ENCODE measurements around the gene PTPRR. TPM values are rescaled to one million over a fixed set of nuclear protein-coding genes. Genes with fewer than 3 reads are reported as not detected.

Gene PTPRR
- polyA plus RNA-seq, 2 of the 4 experiments (the other 2 are of a cell fraction) = 0.13 to 0.15 TPM

GRCh38 chr12:70635755-70636154, 284.8 kb downstream of the PTPRR start:
- CTCF ChIA-PET = no interaction called here
- Histone ChIP-seq H3K4me2 (no peak overlapping the region), H3K4me3 (no peak overlapping the region), H3K4me1 (no peaks in the 10 kb centered on the region; the same call in 2 of the 3 replicates), H3K9me3 (no peaks in the 10 kb centered on the region; the same call in 2 of the 3 replicates), H3K27ac (no peak overlapping the region)
- 72% methylated on average over 7 of the region's 7 CpGs for WGBS (ENCODE audit: missing lambda C conversion rate)
- ATAC-seq (no peak), FAIRE-seq (no peak), DNase-seq (ENCODE audit: low read depth in 1 of 2, low spot score in 1 of 2) (no peak)
- POLR2A ChIA-PET = no interaction called here
- TF ChIP-seq EHMT2 (IDR thresholded peaks at IDR 0.05; ENCODE audit: low read depth) (no peak), CHD4 (IDR thresholded peaks at IDR 0.05; ENCODE audit: borderline replicate concordance) (no peak), JUNB (IDR thresholded peaks at IDR 0.05) (no peak), KDM1A (IDR thresholded peaks at IDR 0.05; ENCODE audit: low read depth) (no peak), HEYL (CRISPR knock-in tag; IDR thresholded peaks at IDR 0.05) (no peak), HDAC2 (IDR thresholded peaks at IDR 0.05) (no peak), POLR2A (IDR thresholded peaks at IDR 0.05; ENCODE audit: low read length) (no peak), FOSB (CRISPR knock-in tag; IDR thresholded peaks at IDR 0.05) (no peak), SREBF2 (IDR thresholded peaks at IDR 0.05) (no peak), SMC3 (IDR thresholded peaks at IDR 0.05) (no peak)
- TF ChIP-seq, protein P1, sequence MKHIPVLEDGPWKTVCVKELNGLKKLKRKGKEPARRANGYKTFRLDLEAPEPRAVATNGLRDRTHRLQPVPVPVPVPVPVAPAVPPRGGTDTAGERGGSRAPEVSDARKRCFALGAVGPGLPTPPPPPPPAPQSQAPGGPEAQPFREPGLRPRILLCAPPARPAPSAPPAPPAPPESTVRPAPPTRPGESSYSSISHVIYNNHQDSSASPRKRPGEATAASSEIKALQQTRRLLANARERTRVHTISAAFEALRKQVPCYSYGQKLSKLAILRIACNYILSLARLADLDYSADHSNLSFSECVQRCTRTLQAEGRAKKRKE (CRISPR knock-in tag; IDR thresholded peaks at IDR 0.05; ENCODE audit: low read depth) = no peak
- TF ChIP-seq, protein P2, sequence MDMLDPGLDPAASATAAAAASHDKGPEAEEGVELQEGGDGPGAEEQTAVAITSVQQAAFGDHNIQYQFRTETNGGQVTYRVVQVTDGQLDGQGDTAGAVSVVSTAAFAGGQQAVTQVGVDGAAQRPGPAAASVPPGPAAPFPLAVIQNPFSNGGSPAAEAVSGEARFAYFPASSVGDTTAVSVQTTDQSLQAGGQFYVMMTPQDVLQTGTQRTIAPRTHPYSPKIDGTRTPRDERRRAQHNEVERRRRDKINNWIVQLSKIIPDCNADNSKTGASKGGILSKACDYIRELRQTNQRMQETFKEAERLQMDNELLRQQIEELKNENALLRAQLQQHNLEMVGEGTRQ (IDR thresholded peaks at IDR 0.05) = no peak

DNA sequence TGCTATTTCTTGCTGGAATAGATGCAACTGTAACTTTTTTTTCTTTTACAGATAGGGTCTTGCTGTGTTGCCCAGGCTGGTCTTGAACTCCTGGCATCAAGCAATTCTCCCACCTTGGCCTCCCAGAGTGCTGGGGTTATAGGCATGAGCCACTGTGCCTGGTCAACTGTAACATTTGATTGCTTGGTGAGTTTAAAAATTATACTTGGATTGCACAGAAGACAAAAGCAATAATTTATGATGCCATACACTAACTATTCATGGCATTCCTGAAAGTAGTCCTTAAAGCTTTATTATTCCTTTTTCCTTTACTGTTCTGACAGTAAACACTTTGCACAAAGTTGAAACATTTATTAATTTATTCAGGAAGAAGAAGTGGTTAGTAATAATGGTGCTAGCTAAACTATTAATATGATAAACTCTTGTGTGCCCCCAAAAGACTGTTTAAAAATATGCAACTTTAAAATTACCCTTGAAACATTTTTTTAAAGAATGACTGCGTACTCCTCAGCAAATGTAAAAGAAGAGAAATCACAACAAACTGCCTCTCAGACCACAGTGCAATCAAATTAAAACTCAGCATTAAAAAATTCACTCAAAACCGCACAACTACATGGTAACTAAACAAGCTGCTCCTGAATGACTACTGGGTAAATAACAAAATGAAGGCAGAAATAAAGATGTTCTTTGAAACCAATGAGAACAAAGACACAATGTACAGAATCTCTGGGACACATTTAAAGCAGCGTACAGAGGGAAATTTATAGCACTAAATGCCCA, 291.6 kb downstream of the PTPRR start:
- H3K4me1 ChIP-seq = no peaks in the 10 kb centered on the region
- no peak for TF ChIP-seq HEYL (CRISPR knock-in tag; IDR thresholded peaks at IDR 0.05)
- no peak for TF ChIP-seq EHF (CRISPR knock-in tag; IDR thresholded peaks at IDR 0.05)
- no peak for TF ChIP-seq JUN (IDR thresholded peaks at IDR 0.05)
- no peak for TF ChIP-seq FOSB (CRISPR knock-in tag; IDR thresholded peaks at IDR 0.05)
- TF ChIP-seq, protein P3, sequence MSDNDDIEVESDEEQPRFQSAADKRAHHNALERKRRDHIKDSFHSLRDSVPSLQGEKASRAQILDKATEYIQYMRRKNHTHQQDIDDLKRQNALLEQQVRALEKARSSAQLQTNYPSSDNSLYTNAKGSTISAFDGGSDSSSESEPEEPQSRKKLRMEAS (IDR thresholded peaks at IDR 0.05) = no peak
- no peak for TF ChIP-seq ZNF302 (CRISPR knock-in tag; IDR thresholded peaks at IDR 0.05)
- TF ChIP-seq, protein P4, sequence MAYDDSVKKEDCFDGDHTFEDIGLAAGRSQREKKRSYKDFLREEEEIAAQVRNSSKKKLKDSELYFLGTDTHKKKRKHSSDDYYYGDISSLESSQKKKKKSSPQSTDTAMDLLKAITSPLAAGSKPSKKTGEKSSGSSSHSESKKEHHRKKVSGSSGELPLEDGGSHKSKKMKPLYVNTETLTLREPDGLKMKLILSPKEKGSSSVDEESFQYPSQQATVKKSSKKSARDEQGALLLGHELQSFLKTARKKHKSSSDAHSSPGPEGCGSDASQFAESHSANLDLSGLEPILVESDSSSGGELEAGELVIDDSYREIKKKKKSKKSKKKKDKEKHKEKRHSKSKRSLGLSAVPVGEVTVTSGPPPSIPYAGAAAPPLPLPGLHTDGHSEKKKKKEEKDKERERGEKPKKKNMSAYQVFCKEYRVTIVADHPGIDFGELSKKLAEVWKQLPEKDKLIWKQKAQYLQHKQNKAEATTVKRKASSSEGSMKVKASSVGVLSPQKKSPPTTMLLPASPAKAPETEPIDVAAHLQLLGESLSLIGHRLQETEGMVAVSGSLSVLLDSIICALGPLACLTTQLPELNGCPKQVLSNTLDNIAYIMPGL (CRISPR knock-in tag; IDR thresholded peaks at IDR 0.05; ENCODE audit: borderline replicate concordance) = no peak
- no peak for TF ChIP-seq NPAS2 (CRISPR knock-in tag; IDR thresholded peaks at IDR 0.05; ENCODE audit: borderline replicate concordance)
- TF ChIP-seq MAZ (IDR thresholded peaks at IDR 0.05; ENCODE audit: borderline replicate concordance, low read depth, low read length) = no peak
- no peak for TF ChIP-seq RAD21 (conservative IDR thresholded peaks at IDR 0.05 in 1 of 2, IDR thresholded peaks at IDR 0.05 in 1 of 2)
- no peak for TF ChIP-seq BCL3 (IDR thresholded peaks at IDR 0.05)
- TF ChIP-seq CHD2 (IDR thresholded peaks at IDR 0.05; ENCODE audit: low read length, partially characterized antibody) = no peak
- no peak for TF ChIP-seq JUNB (IDR thresholded peaks at IDR 0.05)
- TF ChIP-seq MYC (IDR thresholded peaks at IDR 0.05; ENCODE audit: borderline replicate concordance, low read length) = no peak
- POLR2A ChIA-PET = no interaction called here
- FAIRE-seq (no peak), ATAC-seq (no peak), DNase-seq (ENCODE audit: low read depth in 1 of 2, low spot score in 1 of 2) (no peak)
- no peak overlapping the region for H3K4me3 ChIP-seq
- H3K9me3 ChIP-seq = no peaks in the 10 kb centered on the region
- H3K27ac ChIP-seq = no peak overlapping the region
- no peak overlapping the region for H3K4me2 ChIP-seq
- WGBS (ENCODE audit: missing lambda C conversion rate) = 55% methylated on average over 3 of the region's 3 CpGs
- CTCF ChIA-PET = interaction anchor here (1.3 kb wide), 1 partner anchor 22 kb away, joined by 3 read pairs; no protein-coding TSS in a partner anchor
